Measurements from ENCODE around the gene SP1.
A peak's percentile ranks its signal among the peaks of the same experiment; 100 is the strongest.
"Not testable (repeated sequence)": the region's sequence is repeated elsewhere in the genome, so short reads cannot be mapped to it uniquely, and the experiment has no call there.

SP1 gene

GRCh38 chr12:53441040-53441833 is 61.3 kb downstream of the SP1 start, which contains the start of gene PRR13:
Gene PRR13, plus strand, starts transcription at chr12:53441734. Its CDS starts 981 bp downstream, at chr12:53442715.
- DNase-seq (ENCODE audit: low read depth) = peak; percentile 98
- in situ Hi-C loops (cut with HindIII; ENCODE audit: low sequenced_read_pairs) = no loop called here
- TF ChIP-seq CTCF (IDR thresholded peaks at IDR 0.05; ENCODE audit: low read depth, low read length, missing control alignments) = no peak
- peak within 1 kb of the TSS; percentile 61 for H3K4me3 ChIP-seq (ENCODE audit: low read depth, low read length)

GRCh38 chr12:53443955-53444354 is 64.0 kb downstream of the SP1 start:
- DNase-seq (ENCODE audit: low read depth) = no peak
- TF ChIP-seq CTCF (IDR thresholded peaks at IDR 0.05; ENCODE audit: low read depth, low read length, missing control alignments) = no peak
- H3K4me3 ChIP-seq (ENCODE audit: low read depth, low read length) = no peak overlapping the region
- in situ Hi-C loops (cut with HindIII; ENCODE audit: low sequenced_read_pairs) = no loop called here

GRCh38 chr12:53444593-53445325 is 64.8 kb downstream of the SP1 start:
- DNase-seq (ENCODE audit: low read depth); in situ Hi-C loops (cut with HindIII; ENCODE audit: low sequenced_read_pairs); H3K4me3 ChIP-seq (ENCODE audit: low read depth, low read length): not testable (repeated sequence)

- no peak for TF ChIP-seq CTCF (IDR thresholded peaks at IDR 0.05; ENCODE audit: low read depth, low read length, missing control alignments)
- no peak for DNase-seq (ENCODE audit: low read depth)
- in situ Hi-C loops (cut with HindIII; ENCODE audit: low sequenced_read_pairs) = no loop called here
- no peak overlapping the region for H3K4me3 ChIP-seq (ENCODE audit: low read depth, low read length)
Observed at GRCh38 chr12:53450936-53451335, 71.0 kb downstream of the SP1 start.

- peak within 1 kb of the TSS; percentile 90 for H3K4me3 ChIP-seq (ENCODE audit: low read depth, low read length)
- DNase-seq (ENCODE audit: low read depth) = peak; percentile 99
- TF ChIP-seq CTCF (IDR thresholded peaks at IDR 0.05; ENCODE audit: low read depth, low read length, missing control alignments) = peak; percentile 89
- in situ Hi-C loops (cut with HindIII; ENCODE audit: low sequenced_read_pairs) = no loop called here
Observed at GRCh38 chr12:53451661-53452158, 71.7 kb downstream of the SP1 start, which contains the start of gene PCBP2. Gene PCBP2, plus strand, starts transcription at chr12:53452102. Its CDS starts 2,699 bp downstream, at chr12:53454801.

- TF ChIP-seq CTCF (IDR thresholded peaks at IDR 0.05; ENCODE audit: low read depth, low read length, missing control alignments) = peak; percentile 22
- in situ Hi-C loops (cut with HindIII; ENCODE audit: low sequenced_read_pairs) = no loop called here
- DNase-seq (ENCODE audit: low read depth) = peak; percentile 66
- peak overlapping the region; percentile 90 for H3K4me3 ChIP-seq (ENCODE audit: low read depth, low read length)
Observed at GRCh38 chr12:53452159-53453077, 72.4 kb downstream of the SP1 start.
